ENCODE measurements around the gene HHIP. TPM values are rescaled to one million over a fixed set of nuclear protein-coding genes. Genes with fewer than 3 reads are reported as not detected.

The HHIP gene
- total and polyA plus RNA-seq, 4 donors: 3.3 to 14.0 (median 6.6) TPM

DNA sequence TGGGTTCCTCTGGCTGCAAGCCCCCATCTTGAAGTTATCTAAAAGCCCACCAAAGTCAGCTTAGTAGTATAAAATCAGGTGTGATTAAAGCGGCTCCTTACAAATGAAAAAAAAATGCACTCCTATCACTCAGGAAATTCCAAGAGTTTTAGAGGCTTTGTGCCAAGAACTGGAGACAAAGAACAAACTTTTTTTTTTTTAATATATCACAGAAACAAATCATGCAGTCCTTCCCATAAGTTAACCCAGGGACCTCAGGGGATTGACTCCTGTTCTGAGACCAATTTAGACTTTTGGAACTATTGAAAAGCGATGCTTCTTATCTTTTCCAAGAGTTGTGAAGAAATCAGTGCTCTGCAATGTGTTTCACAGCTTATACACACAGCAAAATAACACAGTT, 53.6 kb downstream of the HHIP start:
- no peak for DNase-seq (ENCODE audit: low spot score)
- Histone ChIP-seq H3K27ac (ENCODE audit: low read depth in 1 of 2, low read length in 2 of 2) (no peak overlapping the region), H3K36me3 (ENCODE audit: control insufficient read depth in 4 of 4, insufficient read depth in 3 of 4, low read depth in 1 of 4, low read length in 3 of 4) (no peaks in the 10 kb centered on the region), H3K4me1 (ENCODE audit: control insufficient read depth in 4 of 4, insufficient read depth in 4 of 4, low read length in 3 of 4) (no peaks in the 10 kb centered on the region), H3K9ac (ENCODE audit: low read depth in 1 of 2, low read length in 2 of 2) (no peak overlapping the region), H3K27me3 (ENCODE audit: control insufficient read depth in 4 of 4, insufficient read depth in 4 of 4, low read length in 3 of 4) (no peaks in the 10 kb centered on the region), H3K9me3 (ENCODE audit: control insufficient read depth in 4 of 4, low read length in 3 of 4) (no peaks in the 10 kb centered on the region), H3K4me3 (ENCODE audit: low read depth in 1 of 3, low read length in 3 of 3) (no peak overlapping the region)
- WGBS: 74% methylated on average over 2 of the region's 2 CpGs
- TF ChIP-seq MAX (IDR thresholded peaks at IDR 0.05) (no peak), NR2F2 (IDR thresholded peaks at IDR 0.05) (peak; percentile 37)

GRCh38 chr4:144701683-144702233, 55.8 kb downstream of the HHIP start:
- peak; percentile 80 for TF ChIP-seq NR2F2 (IDR thresholded peaks at IDR 0.05)
- peak; percentile 62 to 66 for TF ChIP-seq RXRA (IDR thresholded peaks at IDR 0.05)
- TF ChIP-seq HNF4G (IDR thresholded peaks at IDR 0.05): no peak

DNA sequence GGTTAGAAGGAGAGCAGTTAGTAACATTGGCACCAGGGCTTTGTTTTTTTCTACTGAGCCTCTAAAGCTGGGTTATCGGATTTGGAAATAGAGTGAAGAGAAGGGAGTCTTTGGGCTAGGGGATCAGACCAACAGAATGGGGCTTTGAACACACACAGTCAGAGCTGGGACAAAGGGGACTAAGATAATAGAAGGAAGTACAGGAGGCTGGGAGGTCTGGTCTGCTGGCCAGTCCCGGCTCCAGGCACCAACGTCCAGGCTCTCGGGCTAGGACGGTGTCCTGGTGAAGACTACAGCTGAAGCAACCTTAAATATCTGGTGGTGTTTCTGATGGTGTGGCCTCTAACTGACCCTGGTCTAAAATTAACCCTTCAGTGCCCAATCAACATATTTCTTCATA, 57.5 kb downstream of the HHIP start:
- no peaks in the 10 kb centered on the region for H3K9me3 ChIP-seq (ENCODE audit: control insufficient read depth in 4 of 4, low read length in 3 of 4)
- no peak overlapping the region for H3K27ac ChIP-seq (ENCODE audit: low read depth in 1 of 2, low read length in 2 of 2)
- WGBS: 70% methylated on average over 5 of the region's 5 CpGs
- no peak overlapping the region for H3K9ac ChIP-seq (ENCODE audit: low read depth in 1 of 2, low read length in 2 of 2)
- H3K4me3 ChIP-seq (ENCODE audit: low read depth in 1 of 3, low read length in 3 of 3): no peak overlapping the region
- no peak for TF ChIP-seq RAD21 (IDR thresholded peaks at IDR 0.05)
- TF ChIP-seq SP1 (IDR thresholded peaks at IDR 0.05): no peak
- TF ChIP-seq RXRA (IDR thresholded peaks at IDR 0.05): no peak
- TF ChIP-seq, protein P1, sequence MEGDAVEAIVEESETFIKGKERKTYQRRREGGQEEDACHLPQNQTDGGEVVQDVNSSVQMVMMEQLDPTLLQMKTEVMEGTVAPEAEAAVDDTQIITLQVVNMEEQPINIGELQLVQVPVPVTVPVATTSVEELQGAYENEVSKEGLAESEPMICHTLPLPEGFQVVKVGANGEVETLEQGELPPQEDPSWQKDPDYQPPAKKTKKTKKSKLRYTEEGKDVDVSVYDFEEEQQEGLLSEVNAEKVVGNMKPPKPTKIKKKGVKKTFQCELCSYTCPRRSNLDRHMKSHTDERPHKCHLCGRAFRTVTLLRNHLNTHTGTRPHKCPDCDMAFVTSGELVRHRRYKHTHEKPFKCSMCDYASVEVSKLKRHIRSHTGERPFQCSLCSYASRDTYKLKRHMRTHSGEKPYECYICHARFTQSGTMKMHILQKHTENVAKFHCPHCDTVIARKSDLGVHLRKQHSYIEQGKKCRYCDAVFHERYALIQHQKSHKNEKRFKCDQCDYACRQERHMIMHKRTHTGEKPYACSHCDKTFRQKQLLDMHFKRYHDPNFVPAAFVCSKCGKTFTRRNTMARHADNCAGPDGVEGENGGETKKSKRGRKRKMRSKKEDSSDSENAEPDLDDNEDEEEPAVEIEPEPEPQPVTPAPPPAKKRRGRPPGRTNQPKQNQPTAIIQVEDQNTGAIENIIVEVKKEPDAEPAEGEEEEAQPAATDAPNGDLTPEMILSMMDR (IDR thresholded peaks at IDR 0.05; ENCODE audit: low read depth, low read length, missing input control): no peak
- no peak for TF ChIP-seq FOXA2 (IDR thresholded peaks at IDR 0.05)
- TF ChIP-seq HNF4G (IDR thresholded peaks at IDR 0.05): no peak
- TF ChIP-seq REST (IDR thresholded peaks at IDR 0.05): no peak
- no peak for TF ChIP-seq TAF1 (conservative IDR thresholded peaks at IDR 0.05)
- TF ChIP-seq GABPA (IDR thresholded peaks at IDR 0.05 in 1 of 2, conservative IDR thresholded peaks at IDR 0.05 in 1 of 2): no peak
- TF ChIP-seq MAX (IDR thresholded peaks at IDR 0.05): no peak
- no peak for TF ChIP-seq JUND (IDR thresholded peaks at IDR 0.05)
- TF ChIP-seq YY1 (IDR thresholded peaks at IDR 0.05): no peak
- TF ChIP-seq EGR1 (IDR thresholded peaks at IDR 0.05; ENCODE audit: low read depth in 2 of 2): no peak
- TF ChIP-seq HNF4A (conservative IDR thresholded peaks at IDR 0.05): no peak
- no peak for TF ChIP-seq NR2F2 (IDR thresholded peaks at IDR 0.05)
- no peak for TF ChIP-seq FOXA1 (IDR thresholded peaks at IDR 0.05)
- TF ChIP-seq, protein P2, sequence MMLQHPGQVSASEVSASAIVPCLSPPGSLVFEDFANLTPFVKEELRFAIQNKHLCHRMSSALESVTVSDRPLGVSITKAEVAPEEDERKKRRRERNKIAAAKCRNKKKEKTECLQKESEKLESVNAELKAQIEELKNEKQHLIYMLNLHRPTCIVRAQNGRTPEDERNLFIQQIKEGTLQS (IDR thresholded peaks at IDR 0.05): no peak
- TF ChIP-seq ZBTB33 (IDR thresholded peaks at IDR 0.05): no peak
- no peak for DNase-seq (ENCODE audit: low spot score)
- H3K36me3 ChIP-seq (ENCODE audit: control insufficient read depth in 4 of 4, insufficient read depth in 3 of 4, low read depth in 1 of 4, low read length in 3 of 4): no peaks in the 10 kb centered on the region
- no peaks in the 10 kb centered on the region for H3K27me3 ChIP-seq (ENCODE audit: control insufficient read depth in 4 of 4, insufficient read depth in 4 of 4, low read length in 3 of 4)
- H3K4me1 ChIP-seq (ENCODE audit: control insufficient read depth in 4 of 4, insufficient read depth in 4 of 4, low read length in 3 of 4): no peaks in the 10 kb centered on the region

More at GRCh38 chr4:144701683-144702233, 55.8 kb downstream of the HHIP start:
- Histone ChIP-seq H3K27ac (ENCODE audit: low read depth in 1 of 2, low read length in 2 of 2) (no peak overlapping the region), H3K4me3 (ENCODE audit: low read depth in 1 of 3, low read length in 3 of 3) (no peak overlapping the region), H3K27me3 (ENCODE audit: control insufficient read depth in 4 of 4, insufficient read depth in 4 of 4, low read length in 3 of 4) (no peaks in the 10 kb centered on the region), H3K9ac (ENCODE audit: low read depth in 1 of 2, low read length in 2 of 2) (no peak overlapping the region), H3K36me3 (ENCODE audit: control insufficient read depth in 4 of 4, insufficient read depth in 3 of 4, low read depth in 1 of 4, low read length in 3 of 4) (no peaks in the 10 kb centered on the region), H3K4me1 (ENCODE audit: control insufficient read depth in 4 of 4, insufficient read depth in 4 of 4, low read length in 3 of 4) (no peaks in the 10 kb centered on the region), H3K9me3 (ENCODE audit: control insufficient read depth in 4 of 4, low read length in 3 of 4) (no peaks in the 10 kb centered on the region)
- no peak for DNase-seq (ENCODE audit: low spot score)
